ENCODE results near the gene PARM1. TPM values are rescaled to one million over a fixed set of nuclear protein-coding genes. Genes with fewer than 3 reads are reported as not detected.

The PARM1 gene
- total RNA-seq, 1 donor from 2014 or later: 78.0 TPM

GRCh38 chr4:75031775-75032174 lies 98.9 kb downstream of the PARM1 start:
- no peaks in the 10 kb centered on the region for H3K9me3 ChIP-seq
- no peak for TF ChIP-seq CTCF (IDR thresholded peaks at IDR 0.05)
- no peak for ATAC-seq
- H3K27me3 ChIP-seq: no peaks in the 10 kb centered on the region
- H3K4me1 ChIP-seq: peaks cover 15% of the 10 kb centered on the region
- no peak for DNase-seq
- H3K4me3 ChIP-seq: no peak overlapping the region
- intact Hi-C loops (cut with DNase I): no loop called here
- H3K36me3 ChIP-seq: no peaks in the 10 kb centered on the region
- H3K27ac ChIP-seq: no peak overlapping the region

GRCh38 chr4:75034523-75034922 lies 101.6 kb downstream of the PARM1 start:
- H3K27ac ChIP-seq: no peak overlapping the region
- no peaks in the 10 kb centered on the region for H3K27me3 ChIP-seq
- ATAC-seq (no peak), DNase-seq (no peak)
- no peaks in the 10 kb centered on the region for H3K36me3 ChIP-seq
- no peak overlapping the region for H3K4me3 ChIP-seq
- intact Hi-C loops (cut with DNase I): no loop called here
- peaks cover 15% of the 10 kb centered on the region for H3K4me1 ChIP-seq
- no peak for TF ChIP-seq CTCF (IDR thresholded peaks at IDR 0.05)
- H3K9me3 ChIP-seq: no peaks in the 10 kb centered on the region

GRCh38 chr4:75035321-75035720 lies 102.4 kb downstream of the PARM1 start:
- intact Hi-C loops (cut with DNase I): no loop called here
- no peak for DNase-seq
- Histone ChIP-seq H3K4me1 (peaks cover 15% of the 10 kb centered on the region), H3K36me3 (no peaks in the 10 kb centered on the region), H3K9me3 (no peaks in the 10 kb centered on the region), H3K27ac (no peak overlapping the region), H3K27me3 (no peaks in the 10 kb centered on the region), H3K4me3 (no peak overlapping the region)
- no peak for ATAC-seq
- TF ChIP-seq CTCF (IDR thresholded peaks at IDR 0.05): no peak

- no peaks in the 10 kb centered on the region for H3K36me3 ChIP-seq
- ATAC-seq: peak; percentile 74
- intact Hi-C loops (cut with DNase I): no loop called here
- TF ChIP-seq CTCF (IDR thresholded peaks at IDR 0.05): no peak
- H3K4me1 ChIP-seq: peaks cover 10% of the 10 kb centered on the region
- DNase-seq: no peak
- no peaks in the 10 kb centered on the region for H3K27me3 ChIP-seq
- H3K27ac ChIP-seq: no peak overlapping the region
- H3K4me3 ChIP-seq: no peak overlapping the region
- H3K9me3 ChIP-seq: no peaks in the 10 kb centered on the region
Observed at GRCh38 chr4:75036046-75036830, 103.3 kb downstream of the PARM1 start.

- Histone ChIP-seq H3K36me3 (no peaks in the 10 kb centered on the region), H3K27me3 (no peaks in the 10 kb centered on the region), H3K4me3 (no peak overlapping the region), H3K27ac (no peak overlapping the region), H3K9me3 (no peaks in the 10 kb centered on the region), H3K4me1 (peaks cover 2% of the 10 kb centered on the region)
- TF ChIP-seq CTCF (IDR thresholded peaks at IDR 0.05): no peak
- DNase-seq (no peak), ATAC-seq (no peak)
- intact Hi-C loops (cut with DNase I): no loop called here
Observed at GRCh38 chr4:75037252-75037651, 104.3 kb downstream of the PARM1 start.
